Progenitor cell of endocrine pancreas (in vitro differentiated cells): ENCODE data around the gene DSE. TPM values are rescaled to one million over a fixed set of nuclear protein-coding genes. Genes with fewer than 3 reads are reported as not detected.
"Not testable (repeated sequence)": the region's sequence is repeated elsewhere in the genome, so short reads cannot be mapped to it uniquely, and the experiment has no call there.

ENCODE experiments used
- DNase-seq: peaks from one replicate; pipeline ENCODE4 v3.0.0; 2021; ENCODE audit warnings: low spot score; ENCODE audit not compliant: unreplicated experiment
- H3K27ac Mint-ChIP-seq: 2 replicates; pipeline ENCODE4 v1.8.0; 2021; ENCODE audit warnings: mild to moderate bottlenecking, moderate library complexity, mixed read lengths
- H3K27me3 Mint-ChIP-seq: 2 replicates; pipeline ENCODE4 v1.8.0; 2021; ENCODE audit warnings: mixed read lengths
- H3K36me3 Mint-ChIP-seq: 2 replicates; pipeline ENCODE4 v1.8.0; 2022; ENCODE audit warnings: mixed read lengths; ENCODE audit not compliant: insufficient read depth
- H3K4me1 Mint-ChIP-seq: 2 replicates; pipeline ENCODE4 v1.8.0; 2021; ENCODE audit warnings: low read depth, mixed read lengths
- H3K4me3 Mint-ChIP-seq: 2 replicates; pipeline ENCODE4 v1.8.0; 2021; ENCODE audit warnings: low read depth, mild to moderate bottlenecking, moderate library complexity, mixed read lengths
- H3K9me3 Mint-ChIP-seq: 2 replicates; pipeline ENCODE4 v1.8.0; 2021; ENCODE audit warnings: low read depth, mixed read lengths
- CTCF ChIP-seq: fragments of 200-600 bp; sonication (generic); IDR thresholded peaks from one replicate; pipeline ENCODE4 v1.5.0; 2021; ENCODE audit warnings: antibody characterized with exemption, mild to moderate bottlenecking; ENCODE audit not compliant: unreplicated experiment
- total RNA-seq: library from RNA; stranded (reverse); gene quantifications from 2 replicates; pipeline ENCODE4 v1.2.1, GENCODE V29; 2021

DSE gene
- total RNA-seq, 1 donor from 2014 or later = 20.4 TPM

- no peak overlapping the region for H3K4me3 Mint-ChIP-seq
- H3K27me3 Mint-ChIP-seq = no peaks in the 10 kb centered on the region
- peaks cover under 1% of the 10 kb centered on the region for H3K9me3 Mint-ChIP-seq
- TF ChIP-seq CTCF = no peak
- no peak overlapping the region for H3K27ac Mint-ChIP-seq
- no peaks in the 10 kb centered on the region for H3K36me3 Mint-ChIP-seq
- H3K4me1 Mint-ChIP-seq = peaks cover 2% of the 10 kb centered on the region
- DNase-seq = no peak
Measured at GRCh38 chr6:116327803-116328527, 42.8 kb upstream of the DSE start.

GRCh38 chr6:116328528-116328903, 42.2 kb upstream of the DSE start:
- H3K27ac Mint-ChIP-seq = no peak overlapping the region
- peaks cover 2% of the 10 kb centered on the region for H3K4me1 Mint-ChIP-seq

DNA sequence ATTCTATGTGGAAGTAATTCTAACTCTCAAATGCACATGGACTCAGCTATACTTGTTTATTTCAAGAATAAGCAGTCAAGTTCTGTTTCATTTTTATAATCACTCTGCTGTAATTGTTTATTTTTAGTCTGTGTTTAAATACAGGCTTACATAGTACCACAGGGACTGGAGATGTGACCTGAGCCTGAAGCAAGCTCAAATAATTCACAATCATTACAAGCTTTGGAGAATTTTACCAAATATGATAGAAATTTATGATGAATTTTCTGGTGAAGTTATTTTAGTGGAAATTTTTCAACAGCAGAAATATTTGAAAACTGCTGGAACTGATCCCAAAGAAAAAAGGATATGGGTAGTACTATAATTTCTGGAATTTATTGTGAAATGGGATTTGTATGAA, 41.6 kb upstream of the DSE start:
- Mint-ChIP-seq H3K27ac (no peak overlapping the region), H3K27me3 (no peaks in the 10 kb centered on the region), H3K4me3 (no peak overlapping the region), H3K9me3 (peaks cover 4% of the 10 kb centered on the region), H3K36me3 (no peaks in the 10 kb centered on the region), H3K4me1 (no peaks in the 10 kb centered on the region)
- no peak for DNase-seq
- no peak for TF ChIP-seq CTCF

More at GRCh38 chr6:116328528-116328903, 42.2 kb upstream of the DSE start:
- Mint-ChIP-seq H3K9me3 (peaks cover 4% of the 10 kb centered on the region), H3K27me3 (no peaks in the 10 kb centered on the region), H3K36me3 (no peaks in the 10 kb centered on the region), H3K4me3 (no peak overlapping the region)
- no peak for DNase-seq
- no peak for TF ChIP-seq CTCF

GRCh38 chr6:116330511-116330910, 40.2 kb upstream of the DSE start:
- no peaks in the 10 kb centered on the region for H3K4me1 Mint-ChIP-seq
- no peak overlapping the region for H3K27ac Mint-ChIP-seq
- no peaks in the 10 kb centered on the region for H3K36me3 Mint-ChIP-seq
- H3K27me3 Mint-ChIP-seq = no peaks in the 10 kb centered on the region
- H3K4me3 Mint-ChIP-seq = no peak overlapping the region
- TF ChIP-seq CTCF = no peak
- DNase-seq = no peak
- H3K9me3 Mint-ChIP-seq = peaks cover 7% of the 10 kb centered on the region

DNA sequence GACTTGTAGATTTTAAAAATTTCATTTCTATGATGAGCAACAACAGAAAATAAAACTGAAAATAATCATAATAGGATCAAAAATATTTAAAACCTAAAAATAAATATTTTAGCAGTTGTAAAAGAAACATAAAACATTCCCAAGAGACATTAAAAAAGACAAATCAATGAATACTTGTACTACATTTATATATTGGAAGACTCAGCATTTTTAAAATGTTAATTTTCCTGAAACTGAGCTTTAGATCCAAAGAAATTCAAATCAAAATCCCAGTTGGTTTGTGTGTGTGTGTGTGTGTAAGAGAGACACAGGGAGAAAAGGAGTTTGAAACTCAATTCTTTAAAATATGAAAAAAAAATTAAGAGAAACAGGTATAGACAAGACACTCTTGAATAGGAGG, 38.7 kb upstream of the DSE start:
- no peak for DNase-seq
- Mint-ChIP-seq H3K27me3 (no peaks in the 10 kb centered on the region), H3K9me3 (peaks cover 7% of the 10 kb centered on the region), H3K36me3 (no peaks in the 10 kb centered on the region), H3K4me1 (no peaks in the 10 kb centered on the region), H3K4me3 (no peak overlapping the region), H3K27ac (no peak overlapping the region)
- no peak for TF ChIP-seq CTCF

- not testable (repeated sequence) for H3K27me3 Mint-ChIP-seq, H3K36me3 Mint-ChIP-seq, H3K27ac Mint-ChIP-seq, H3K4me1 Mint-ChIP-seq, H3K4me3 Mint-ChIP-seq, DNase-seq, H3K9me3 Mint-ChIP-seq
Measured at GRCh38 chr6:116334638-116335409, 35.9 kb upstream of the DSE start.
